ENCODE measurements around the gene CABS1. TPM values are rescaled to one million over a fixed set of nuclear protein-coding genes. Genes with fewer than 3 reads are reported as not detected.

CABS1 gene
- total RNA-seq (not detected in 2 replicates), polyA plus RNA-seq (not detected in 2 replicates), polyA minus RNA-seq (not detected in 2 replicates), Bru-seq, nascent RNA (not detected), BruChase-seq, experiment 1, labeled RNA remaining after a 6-hour chase (not detected), BruChase-seq, experiment 2, labeled RNA remaining after a 2-hour chase (not detected)
- not detected in 2 replicates for polyA plus RNA-seq (2011; cell fraction: cytosol; rRNA removed)
- not detected in 2 replicates for polyA plus RNA-seq (2011; cell fraction: nucleus; rRNA removed)
- polyA plus RNA-seq (2012): not detected in 2 replicates
- not detected for polyA minus RNA-seq (2011; cell fraction: cytosol; rRNA and poly(A)+ RNA removed)
- not detected in 2 replicates for polyA minus RNA-seq (2011; cell fraction: nucleus; rRNA and poly(A)+ RNA removed)
- long read RNA-seq: 0 reads

DNA sequence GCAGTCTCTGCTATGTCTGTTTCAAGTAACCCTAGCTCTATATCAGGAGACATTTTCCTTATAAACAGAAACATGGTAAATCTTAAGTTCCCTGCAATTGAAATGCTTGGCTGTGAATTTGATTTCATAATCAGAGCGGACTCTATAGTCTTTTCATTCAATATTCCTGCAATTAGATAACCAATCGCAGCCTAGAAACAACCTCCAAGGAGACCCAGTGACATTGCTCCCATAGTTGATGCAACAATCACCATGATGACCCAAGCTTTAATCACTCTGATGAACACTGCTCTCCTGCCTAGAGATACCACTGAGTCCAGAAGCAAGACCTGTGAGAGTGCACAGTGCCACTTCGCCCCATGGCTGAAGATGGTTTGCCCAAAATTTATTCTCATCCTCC, at the start of gene CABS1:
TSS of gene CABS1 (plus strand) at position 301 of the 400 bp plus-strand sequence. CDS start at position 360, 59 bp downstream.
- H4K20me1 ChIP-seq (replicated peaks; ENCODE audit: control insufficient read depth, extremely low read depth, insufficient read depth, low read length): no peaks in the 10 kb centered on the region
- no peak within 1 kb of the TSS for H3K9ac ChIP-seq (replicated peaks; ENCODE audit: extremely low read depth, insufficient read depth, low read length)
- H2AFZ ChIP-seq (ENCODE audit: low read depth, low read length): no peak within 1 kb of the TSS
- ChIA-PET POLR2A (no interaction called here), CTCF (no interaction called here)
- DNase-seq (ENCODE audit: low read depth, low spot score): no peak
- H3K4me1 ChIP-seq (ENCODE audit: control insufficient read depth, extremely low read depth, insufficient read depth, low read length): no peaks in the 10 kb centered on the region
- TF ChIP-seq EZH2 (IDR thresholded peaks at IDR 0.05; ENCODE audit: borderline replicate concordance, low read depth, low read length, severe bottlenecking): no peak
- TF ChIP-seq, protein P1, sequence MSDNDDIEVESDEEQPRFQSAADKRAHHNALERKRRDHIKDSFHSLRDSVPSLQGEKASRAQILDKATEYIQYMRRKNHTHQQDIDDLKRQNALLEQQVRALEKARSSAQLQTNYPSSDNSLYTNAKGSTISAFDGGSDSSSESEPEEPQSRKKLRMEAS (IDR thresholded peaks at IDR 0.05; ENCODE audit: insufficient read depth, insufficient read length): no peak
- no peak for TF ChIP-seq MYC (IDR thresholded peaks at IDR 0.05; ENCODE audit: low read depth, low read length)
- TF ChIP-seq POLR2AphosphoS5 (IDR thresholded peaks at IDR 0.05; ENCODE audit: insufficient read depth, low read depth, low read length): no peak
- no peaks in the 10 kb centered on the region for H3K9me1 ChIP-seq (replicated peaks; ENCODE audit: control insufficient read depth, extremely low read depth, insufficient read depth, low read length)
- no peak for FAIRE-seq
- no peaks in the 10 kb centered on the region for H3K27me3 ChIP-seq (ENCODE audit: control insufficient read depth in 2 of 2, insufficient read depth in 2 of 2, low read length in 2 of 2)
- H3K4me3 ChIP-seq (replicated peaks in 1 of 3; ENCODE audit: insufficient read depth in 1 of 3, low read depth in 1 of 3, low read length in 3 of 3): no peak within 1 kb of the TSS
- no peak within 1 kb of the TSS for H3K4me2 ChIP-seq (ENCODE audit: insufficient read depth, low read length)
- no peaks in the 10 kb centered on the region for H3K36me3 ChIP-seq (ENCODE audit: control insufficient read depth in 2 of 2, extremely low read depth in 1 of 2, insufficient read depth in 2 of 2, low read length in 2 of 2)
- BruUV-seq (replicated peaks): no TSS peak
- dilution Hi-C loops (cut with MboI; ENCODE audit: extremely low pct_ligation_motif_present, low sequenced_read_pairs) (no loop called here), intact Hi-C loops (cut with micrococcal nuclease) (no loop called here)
- H3K9me3 ChIP-seq (replicated peaks; ENCODE audit: control insufficient read depth, insufficient read depth, low read length): no peaks in the 10 kb centered on the region
- no peaks in the 10 kb centered on the region for H3K79me2 ChIP-seq (ENCODE audit: control insufficient read depth, insufficient read depth, low read length)
- no peak within 1 kb of the TSS for H3K27ac ChIP-seq (ENCODE audit: insufficient read depth, low read depth, low read length)

DNA sequence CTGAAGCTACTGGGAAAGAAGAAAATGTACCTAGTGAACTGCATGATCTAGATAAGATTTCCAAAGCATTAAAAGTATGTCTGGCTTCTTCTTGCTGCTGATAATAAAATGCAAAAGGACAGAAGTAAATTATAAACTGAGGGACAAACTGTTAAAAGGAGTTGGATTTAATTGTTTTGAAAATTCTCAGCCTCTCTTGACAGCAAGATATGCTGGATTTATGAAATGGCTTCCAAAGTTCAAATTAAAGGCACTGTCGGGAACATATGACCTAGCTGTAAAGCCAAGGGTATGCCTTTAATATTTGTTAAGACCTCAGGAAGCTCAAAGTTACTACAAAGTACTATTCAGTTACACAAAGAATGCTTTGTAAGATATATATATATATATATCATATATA, 46.1 kb upstream of the CABS1 start:
- Histone ChIP-seq H2AFZ (ENCODE audit: low read depth, low read length) (no peak overlapping the region), H3K9me3 (replicated peaks; ENCODE audit: control insufficient read depth, insufficient read depth, low read length) (no peaks in the 10 kb centered on the region), H3K4me2 (ENCODE audit: insufficient read depth, low read length) (no peak overlapping the region), H3K4me1 (ENCODE audit: control insufficient read depth, extremely low read depth, insufficient read depth, low read length) (no peaks in the 10 kb centered on the region), H3K9ac (replicated peaks; ENCODE audit: extremely low read depth, insufficient read depth, low read length) (no peak overlapping the region), H3K4me3 (replicated peaks in 1 of 3; ENCODE audit: insufficient read depth in 1 of 3, low read depth in 1 of 3, low read length in 3 of 3) (no peak overlapping the region), H3K27ac (ENCODE audit: insufficient read depth, low read depth, low read length) (no peak overlapping the region), H3K27me3 (ENCODE audit: control insufficient read depth in 2 of 2, insufficient read depth in 2 of 2, low read length in 2 of 2) (no peaks in the 10 kb centered on the region), H3K9me1 (replicated peaks; ENCODE audit: control insufficient read depth, extremely low read depth, insufficient read depth, low read length) (no peaks in the 10 kb centered on the region), H3K36me3 (ENCODE audit: control insufficient read depth in 2 of 2, extremely low read depth in 1 of 2, insufficient read depth in 2 of 2, low read length in 2 of 2) (no peaks in the 10 kb centered on the region), H3K79me2 (ENCODE audit: control insufficient read depth, insufficient read depth, low read length) (no peaks in the 10 kb centered on the region), H4K20me1 (replicated peaks; ENCODE audit: control insufficient read depth, extremely low read depth, insufficient read depth, low read length) (no peaks in the 10 kb centered on the region)
- BruUV-seq (replicated peaks): no TSS peak
- DNase-seq (ENCODE audit: low read depth, low spot score) (no peak), FAIRE-seq (peak; percentile 38)
- ChIA-PET POLR2A (no interaction called here), CTCF (interaction anchor here (1.2 kb wide), 1 partner anchor 19 kb away, joined by 8 read pairs; no protein-coding TSS in a partner anchor)
- dilution Hi-C loops (cut with MboI; ENCODE audit: extremely low pct_ligation_motif_present, low sequenced_read_pairs): no loop called here
- intact Hi-C loops (cut with micrococcal nuclease): no loop called here
- TF ChIP-seq GATA2 (IDR thresholded peaks at IDR 0.05; ENCODE audit: insufficient read depth, insufficient read length, low read depth, low read length): no peak
- TF ChIP-seq, protein P2, sequence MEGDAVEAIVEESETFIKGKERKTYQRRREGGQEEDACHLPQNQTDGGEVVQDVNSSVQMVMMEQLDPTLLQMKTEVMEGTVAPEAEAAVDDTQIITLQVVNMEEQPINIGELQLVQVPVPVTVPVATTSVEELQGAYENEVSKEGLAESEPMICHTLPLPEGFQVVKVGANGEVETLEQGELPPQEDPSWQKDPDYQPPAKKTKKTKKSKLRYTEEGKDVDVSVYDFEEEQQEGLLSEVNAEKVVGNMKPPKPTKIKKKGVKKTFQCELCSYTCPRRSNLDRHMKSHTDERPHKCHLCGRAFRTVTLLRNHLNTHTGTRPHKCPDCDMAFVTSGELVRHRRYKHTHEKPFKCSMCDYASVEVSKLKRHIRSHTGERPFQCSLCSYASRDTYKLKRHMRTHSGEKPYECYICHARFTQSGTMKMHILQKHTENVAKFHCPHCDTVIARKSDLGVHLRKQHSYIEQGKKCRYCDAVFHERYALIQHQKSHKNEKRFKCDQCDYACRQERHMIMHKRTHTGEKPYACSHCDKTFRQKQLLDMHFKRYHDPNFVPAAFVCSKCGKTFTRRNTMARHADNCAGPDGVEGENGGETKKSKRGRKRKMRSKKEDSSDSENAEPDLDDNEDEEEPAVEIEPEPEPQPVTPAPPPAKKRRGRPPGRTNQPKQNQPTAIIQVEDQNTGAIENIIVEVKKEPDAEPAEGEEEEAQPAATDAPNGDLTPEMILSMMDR (IDR thresholded peaks at IDR 0.05; ENCODE audit: extremely low read depth in 1 of 2, insufficient read depth in 1 of 2, low read depth in 1 of 2, low read length in 2 of 2): no peak
